NCI-H2196 (cell line): ENCODE data around the gene SLC22A12.

Source experiments
- DNase-seq: peaks from one replicate; lab custom pipeline; 2025; ENCODE audit not compliant: unreplicated experiment; lab: John Stamatoyannopoulos, UW

SLC22A12 gene

GRCh38 chr11:64602466-64603070 lies 11.5 kb downstream of the SLC22A12 start:
- DNase-seq = no peak

GRCh38 chr11:64603411-64604110 lies 12.5 kb downstream of the SLC22A12 start:
- DNase-seq = no peak

GRCh38 chr11:64604458-64605243 lies 13.6 kb downstream of the SLC22A12 start:
- no peak for DNase-seq

- no peak for DNase-seq
Measured at GRCh38 chr11:64605244-64605560, 14.2 kb downstream of the SLC22A12 start.

- DNase-seq = no peak
Measured at GRCh38 chr11:64605656-64606585, 14.9 kb downstream of the SLC22A12 start.

- no peak for DNase-seq
Measured at GRCh38 chr11:64606796-64607380, 15.9 kb downstream of the SLC22A12 start.

- DNase-seq = no peak
Measured at GRCh38 chr11:64607381-64607985, 16.5 kb downstream of the SLC22A12 start.

DNA sequence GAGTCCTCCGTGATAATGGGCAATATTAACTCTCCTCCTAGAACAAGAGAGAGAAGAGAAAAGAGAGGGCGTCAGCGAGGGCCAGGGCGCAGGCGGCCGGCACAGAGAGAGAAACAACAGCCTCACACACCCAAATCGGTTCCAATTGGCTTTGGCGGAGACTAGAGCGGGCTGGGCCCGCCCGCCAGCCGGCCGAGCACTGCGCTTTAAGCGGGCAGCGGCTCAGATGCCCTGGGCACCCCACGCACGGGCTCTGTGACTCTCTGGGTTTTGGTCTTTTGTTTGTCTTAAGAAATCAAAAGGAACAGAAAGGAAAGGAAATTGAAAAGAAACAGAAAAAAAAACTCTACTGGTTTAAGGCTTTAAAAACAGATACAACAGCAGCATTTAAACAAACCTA lies 17.0 kb downstream of the SLC22A12 start:
- no peak for DNase-seq

DNA sequence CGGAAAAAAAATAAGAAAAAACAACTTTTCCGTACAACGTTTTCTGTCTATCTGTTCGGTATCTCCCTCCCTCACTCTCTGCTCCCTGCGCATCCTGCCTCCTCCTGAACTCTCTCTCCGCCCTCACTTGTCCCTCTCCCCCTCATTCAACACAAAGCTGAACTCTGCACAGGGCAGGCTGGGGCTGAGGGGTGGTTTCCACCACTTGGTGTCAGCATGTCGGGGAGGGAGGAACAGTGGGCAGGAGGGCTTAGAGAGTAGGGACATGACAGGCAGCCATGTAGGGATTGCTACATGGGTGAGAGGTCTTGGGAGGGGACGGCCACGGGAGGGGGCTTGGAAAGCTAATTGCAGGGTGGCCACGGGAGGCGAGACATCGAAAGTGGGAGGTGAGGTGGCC lies 17.6 kb downstream of the SLC22A12 start:
- DNase-seq = no peak

- no peak for DNase-seq
Measured at GRCh38 chr11:64609436-64610047, 18.5 kb downstream of the SLC22A12 start.

- no peak for DNase-seq
Measured at GRCh38 chr11:64610596-64610995, 19.6 kb downstream of the SLC22A12 start.

DNA sequence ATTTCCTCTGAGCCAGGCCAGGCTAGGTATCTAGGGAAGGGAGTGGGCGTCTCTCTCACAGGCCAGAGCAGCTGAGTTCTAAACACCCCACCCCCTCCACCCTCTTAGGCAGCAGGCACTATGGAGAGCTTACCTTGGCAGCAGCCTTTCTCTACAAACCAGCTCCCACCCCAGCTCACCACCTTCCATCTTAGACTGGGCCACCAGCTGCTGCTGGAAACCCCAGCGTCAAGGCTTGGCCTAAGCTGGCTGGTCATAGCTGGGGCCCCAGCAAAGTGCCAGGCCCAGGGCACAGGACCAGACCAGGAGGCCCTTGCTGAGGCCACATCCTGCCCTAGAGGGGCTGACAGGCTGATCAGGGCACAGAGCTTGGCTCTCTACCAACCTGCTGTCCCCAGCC lies 20.2 kb downstream of the SLC22A12 start:
- DNase-seq = no peak

DNA sequence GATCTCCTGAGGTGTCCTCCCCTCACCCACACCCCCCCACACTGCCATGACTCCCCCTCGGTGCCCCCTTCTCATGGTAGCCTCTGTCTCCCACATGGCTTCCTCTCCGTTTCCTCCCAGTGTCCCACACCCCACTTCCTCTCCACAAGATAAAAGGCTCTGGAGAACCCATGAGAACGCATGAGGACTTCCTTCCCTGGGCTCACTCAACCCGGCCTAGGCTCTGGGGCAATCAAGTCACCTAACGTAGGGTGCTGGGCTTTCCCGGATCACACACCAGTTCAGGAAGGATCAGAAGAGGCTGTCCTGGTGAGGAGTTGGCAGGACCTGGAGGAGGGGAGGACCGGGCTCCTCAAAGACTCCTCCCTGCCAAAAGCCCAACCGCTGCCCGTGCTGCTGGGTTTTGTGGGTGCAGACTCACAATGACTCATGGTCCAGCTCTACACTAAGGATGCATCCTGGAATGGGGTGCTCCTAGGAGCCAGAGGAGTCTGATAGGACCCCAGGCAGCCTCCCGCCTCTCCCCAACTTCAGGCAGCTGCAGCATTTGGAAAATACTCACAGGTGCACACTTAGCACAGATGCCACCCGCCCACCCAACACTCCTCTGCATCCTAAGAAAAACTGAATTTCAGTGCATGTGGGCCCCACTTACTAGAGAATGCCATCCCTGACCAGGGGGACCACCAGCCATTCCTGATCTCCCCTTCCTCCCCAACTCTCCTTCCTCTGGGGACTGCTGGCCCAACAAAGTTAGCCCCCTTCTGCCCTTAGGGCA lies 21.0 kb downstream of the SLC22A12 start:
- DNase-seq = no peak

DNA sequence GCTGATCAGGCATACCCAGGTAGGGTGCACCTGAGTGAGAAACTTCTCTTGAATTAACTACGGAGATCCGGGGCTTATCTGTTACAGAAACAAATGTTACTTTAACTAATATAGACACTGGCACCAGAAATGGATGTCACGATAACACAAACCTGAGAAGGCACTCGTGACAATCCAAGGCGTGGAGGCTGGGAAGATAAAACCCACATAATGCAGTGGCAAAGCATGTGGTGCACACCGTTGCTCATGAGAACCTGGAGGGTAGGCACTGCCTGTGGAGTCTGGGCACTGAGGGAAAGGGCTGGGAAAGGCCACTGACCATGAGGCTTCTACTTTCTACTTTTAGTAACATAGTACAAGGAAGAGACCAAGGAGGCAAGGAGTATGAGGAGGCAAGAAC lies 22.6 kb downstream of the SLC22A12 start:
- no peak for DNase-seq

DNA sequence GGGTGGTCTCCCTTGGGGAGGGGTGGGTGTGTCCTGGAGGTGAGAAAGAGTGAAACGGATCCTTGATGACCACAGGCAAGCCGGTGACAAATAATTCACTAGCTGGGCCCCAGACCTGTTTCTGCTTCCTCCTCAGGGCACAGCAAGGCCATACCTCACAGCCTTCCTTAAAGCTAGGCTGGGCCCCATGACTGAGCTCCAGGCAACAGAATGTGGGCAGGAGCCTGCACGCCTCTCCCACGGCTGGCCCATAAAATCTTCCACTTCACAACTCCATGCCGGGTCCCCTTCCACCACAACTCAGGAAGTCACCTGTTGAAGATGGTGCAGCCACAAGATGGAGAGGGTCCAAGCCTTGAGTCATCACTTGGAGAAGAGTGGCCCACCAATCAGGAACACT lies 23.9 kb downstream of the SLC22A12 start:
- DNase-seq = no peak

DNA sequence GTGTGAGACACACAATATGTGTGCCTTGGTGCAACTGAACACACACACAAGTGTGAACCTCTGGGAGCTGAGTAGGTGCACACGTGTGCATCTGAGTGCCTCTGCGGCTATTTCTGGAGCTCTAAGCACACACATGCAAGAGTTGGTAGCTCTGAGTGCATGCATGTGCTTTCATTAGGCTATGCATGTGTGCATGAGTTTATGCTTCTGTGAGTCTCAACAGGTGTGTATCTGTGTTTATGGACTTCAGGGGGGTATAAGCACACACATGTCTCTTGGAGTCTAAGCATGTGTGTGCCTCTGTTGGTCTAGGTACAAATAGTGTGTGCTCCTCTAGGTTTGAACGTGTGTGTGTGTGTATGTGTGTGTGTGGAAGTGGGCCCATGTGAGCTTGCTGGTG lies 25.8 kb downstream of the SLC22A12 start:
- DNase-seq = no peak

- DNase-seq = no peak
Measured at GRCh38 chr11:64619196-64619595, 28.2 kb downstream of the SLC22A12 start.

DNA sequence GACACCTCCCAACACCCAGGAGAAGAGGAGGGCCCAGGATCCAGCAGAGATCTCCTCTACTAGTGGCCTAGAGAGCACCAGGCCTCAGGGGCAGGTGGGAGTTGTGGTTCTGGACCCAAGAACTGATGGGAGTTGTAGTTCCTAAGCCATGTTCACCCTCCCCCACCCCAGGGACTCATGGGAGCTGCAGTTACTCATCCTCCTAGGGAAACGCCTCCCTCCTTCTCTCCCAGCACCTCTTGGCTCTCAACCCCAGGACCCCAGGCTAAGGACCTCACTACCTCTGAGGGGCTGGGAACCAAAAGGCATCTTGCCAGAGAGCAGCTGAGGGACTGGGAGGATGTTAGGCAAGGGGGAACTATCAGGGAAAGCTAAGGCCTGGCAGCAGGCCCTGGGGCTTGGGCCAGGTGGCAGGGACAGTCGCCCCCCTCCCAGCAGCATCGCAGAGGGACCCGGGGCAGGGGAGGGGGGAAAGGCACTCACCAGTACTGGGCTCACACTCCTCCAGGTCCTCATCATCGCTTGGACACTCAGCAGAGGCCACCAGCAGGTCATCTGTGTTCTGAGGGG lies 28.9 kb downstream of the SLC22A12 start:
- DNase-seq = peak; percentile 72
